Superior temporal gyrus (tissue), 1 donor: ENCODE data around the gene MFSD1.

ENCODE experiments used
- DNase-seq: peaks from one replicate; pipeline ENCODE4 v3.0.0-alpha.2; 2016; ENCODE audit errors: extremely low spot score

Gene MFSD1

DNA sequence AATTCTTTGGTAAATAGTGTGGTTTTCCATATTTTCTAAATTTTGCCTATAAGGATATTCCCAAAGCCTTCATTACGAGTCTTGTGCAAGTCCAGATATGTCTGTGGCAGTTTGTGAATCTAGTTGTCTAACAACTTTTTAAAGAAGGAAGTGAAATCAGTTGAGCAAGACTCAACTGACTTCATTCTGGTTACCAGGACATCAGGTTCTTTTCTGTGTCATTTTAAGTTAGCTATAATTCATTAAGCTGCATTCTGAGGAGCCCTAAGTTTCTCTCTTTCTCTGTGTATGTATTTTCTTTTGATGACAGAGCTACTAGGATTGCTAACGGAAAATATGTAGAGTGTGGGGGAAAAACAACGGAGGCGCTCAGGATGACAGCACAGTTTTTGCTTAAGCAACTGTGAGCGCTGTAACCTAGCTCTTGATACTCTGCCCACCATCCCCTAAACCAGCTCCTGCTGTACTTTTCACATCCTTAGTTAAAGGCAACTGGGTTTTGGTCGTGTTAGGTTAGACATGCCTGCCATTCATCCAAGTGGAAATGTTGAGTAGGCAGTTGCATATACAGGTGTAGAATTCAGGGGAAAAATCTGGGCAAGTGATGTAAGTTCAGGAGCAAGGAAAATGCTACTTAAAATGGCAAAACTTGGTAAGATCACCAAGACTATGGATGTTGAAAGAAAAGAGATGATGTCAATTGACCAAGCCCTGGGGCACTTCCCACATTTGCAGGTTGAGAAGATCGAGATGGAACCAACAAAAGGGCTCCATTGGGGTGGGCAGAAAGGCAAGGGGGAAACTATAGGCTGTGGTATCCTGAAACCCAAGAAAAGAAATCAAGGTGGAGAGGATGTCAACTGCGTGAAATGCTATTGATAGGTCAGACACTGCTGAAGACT, 9.2 kb downstream of the MFSD1 start:
- no peak for DNase-seq

GRCh38 chr3:158819282-158819681, 17.4 kb downstream of the MFSD1 start:
- no peak for DNase-seq

GRCh38 chr3:158820521-158820920, 18.7 kb downstream of the MFSD1 start:
- no peak for DNase-seq

DNA sequence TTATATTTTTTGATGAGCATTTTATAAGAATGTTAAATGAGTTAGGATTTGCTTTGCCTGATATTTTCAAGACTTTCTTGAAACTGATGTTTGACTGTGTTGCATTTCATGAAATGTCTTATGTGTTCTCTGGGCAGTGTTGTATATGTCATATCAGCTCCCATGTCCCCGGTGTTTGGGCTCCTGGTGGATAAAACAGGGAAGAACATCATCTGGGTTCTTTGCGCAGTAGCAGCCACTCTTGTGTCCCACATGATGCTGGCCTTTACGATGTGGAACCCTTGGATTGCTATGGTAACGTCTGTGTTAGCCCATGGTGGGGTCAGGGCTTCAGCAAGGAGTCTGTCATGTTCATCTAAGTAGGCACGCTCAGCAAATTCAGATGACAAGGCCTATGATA, 20.0 kb downstream of the MFSD1 start:
- DNase-seq: no peak

- DNase-seq: no peak
Measured at GRCh38 chr3:158823426-158823825, 21.6 kb downstream of the MFSD1 start.

GRCh38 chr3:158827773-158828172, 25.9 kb downstream of the MFSD1 start:
- DNase-seq: no peak

DNA sequence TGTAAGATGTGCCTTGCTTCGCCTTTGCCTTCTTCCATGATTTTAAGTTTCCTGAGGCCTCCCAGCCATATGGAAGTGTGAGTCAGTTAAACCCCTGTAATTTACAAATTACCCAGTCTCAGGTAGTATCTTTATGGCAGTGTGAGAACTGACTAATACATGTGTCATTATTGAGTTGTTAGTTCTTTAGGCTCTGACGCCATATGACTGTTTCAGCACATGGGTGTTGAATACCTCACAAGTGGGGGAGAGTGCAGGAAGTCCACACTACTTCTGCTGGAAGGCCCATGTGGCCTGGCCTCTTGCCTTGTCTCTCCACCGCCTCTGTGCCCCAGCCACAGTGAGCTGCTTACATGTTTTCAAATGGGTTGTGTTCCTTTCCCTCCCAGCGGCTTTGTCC, 28.5 kb downstream of the MFSD1 start:
- no peak for DNase-seq

DNA sequence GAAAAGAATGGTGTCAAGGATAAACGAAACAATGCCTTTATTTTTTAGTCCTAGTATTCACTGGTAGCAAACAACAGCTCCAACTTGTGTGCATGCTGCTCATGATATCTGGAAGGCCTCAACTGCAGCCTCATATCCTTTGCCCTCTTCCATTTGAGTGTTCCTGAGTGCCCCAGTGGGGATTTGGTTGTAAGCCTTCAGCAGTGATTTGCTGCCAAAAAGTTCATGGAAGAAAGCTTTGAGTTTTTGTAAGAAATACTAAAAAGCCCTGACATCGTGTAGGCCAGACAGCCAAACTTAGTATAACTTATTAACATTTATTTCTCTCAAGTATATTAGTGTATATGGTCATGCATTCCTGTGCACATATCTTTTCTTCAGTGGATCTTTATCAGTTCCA, 30.0 kb downstream of the MFSD1 start:
- no peak for DNase-seq

GRCh38 chr3:158835631-158836030, 33.8 kb downstream of the MFSD1 start:
- DNase-seq: no peak

DNA sequence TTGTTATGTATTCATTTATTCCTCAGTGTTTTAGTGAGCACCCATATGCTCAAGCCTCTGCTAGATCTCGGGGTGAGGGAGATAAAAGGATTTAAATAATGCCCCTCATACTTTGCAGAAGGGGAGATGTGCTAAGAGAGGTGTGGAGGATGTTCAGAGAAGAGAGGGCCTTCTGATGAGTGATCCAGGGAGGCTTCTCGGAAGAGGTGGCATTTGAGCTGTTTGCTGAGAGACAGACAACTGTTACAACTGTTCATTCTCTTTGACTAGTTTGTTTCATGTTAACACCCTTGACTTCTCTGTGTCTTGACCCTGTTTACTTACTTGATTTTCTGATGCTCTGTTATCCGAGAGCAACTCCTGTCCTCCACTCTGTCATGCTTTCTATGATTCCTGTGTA, 34.5 kb downstream of the MFSD1 start:
- DNase-seq: no peak

DNA sequence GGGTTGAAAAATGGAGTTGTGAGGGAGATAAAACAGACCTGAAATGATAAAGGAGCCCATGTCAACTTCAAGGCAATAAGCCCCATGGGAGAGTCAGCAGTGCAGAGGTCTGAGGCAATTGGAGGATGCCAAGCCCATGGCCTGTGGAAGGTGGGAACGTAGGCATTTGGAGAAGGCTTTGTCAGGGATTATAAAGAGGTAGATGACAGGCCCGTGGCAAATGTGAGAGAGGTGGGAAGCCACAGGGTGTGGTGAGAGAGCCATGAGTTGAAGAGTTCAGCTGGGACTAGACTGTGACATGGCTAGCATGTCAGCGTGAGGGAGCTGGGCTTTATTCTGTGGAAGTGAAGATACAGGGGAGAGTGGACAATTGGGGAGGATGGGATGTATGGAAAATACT, 35.4 kb downstream of the MFSD1 start:
- no peak for DNase-seq

GRCh38 chr3:158839966-158840365, 38.1 kb downstream of the MFSD1 start:
- no peak for DNase-seq

DNA sequence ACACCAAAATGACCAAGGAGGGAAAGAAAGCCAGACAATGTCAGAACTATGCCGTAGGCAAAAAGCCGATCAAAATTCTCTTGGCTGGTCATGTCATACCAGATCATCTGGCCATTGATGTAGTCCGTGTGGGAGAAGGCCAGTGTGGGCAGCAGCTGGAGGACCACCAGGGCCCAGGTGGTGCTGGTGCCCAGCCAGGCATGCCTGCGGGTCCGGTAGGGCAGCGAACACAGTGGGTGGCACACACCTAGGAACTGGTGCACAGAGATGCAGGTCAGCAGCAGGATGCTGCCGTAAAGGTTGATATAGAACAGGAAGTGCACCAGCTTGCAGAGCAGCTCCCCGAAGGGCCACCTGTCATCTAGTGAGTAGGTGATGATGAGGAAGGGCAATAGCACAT, 39.5 kb downstream of the MFSD1 start:
- DNase-seq: no peak

- no peak for DNase-seq
Measured at GRCh38 chr3:158842976-158843375, 41.1 kb downstream of the MFSD1 start.

- peak; percentile 60 for DNase-seq
Measured at GRCh38 chr3:158845765-158846350, 44.0 kb downstream of the MFSD1 start.

GRCh38 chr3:158846803-158847451, 45.1 kb downstream of the MFSD1 start:
- no peak for DNase-seq

- DNase-seq: no peak
Measured at GRCh38 chr3:158847452-158847821, 45.6 kb downstream of the MFSD1 start.

GRCh38 chr3:158847885-158848284, 46.0 kb downstream of the MFSD1 start:
- DNase-seq: no peak

DNA sequence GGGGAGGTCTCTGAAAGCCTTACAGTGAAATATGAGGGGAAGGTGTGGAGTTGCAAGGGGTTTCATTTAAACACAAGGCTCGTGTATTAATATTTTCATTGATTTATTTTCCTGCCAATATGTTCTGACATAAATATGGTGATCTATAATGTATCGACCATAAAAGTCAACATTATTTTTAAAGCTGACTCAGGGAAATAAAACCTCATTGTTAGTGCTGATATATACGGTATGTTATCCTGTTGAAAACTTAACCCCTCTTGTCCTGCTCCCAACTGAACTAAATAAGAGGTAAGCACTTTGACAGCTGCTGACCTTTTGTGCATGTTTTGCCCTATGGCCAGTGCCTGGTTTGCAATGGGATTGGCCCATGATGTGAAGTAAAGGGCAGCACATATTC, 47.9 kb downstream of the MFSD1 start:
- no peak for DNase-seq

DNA sequence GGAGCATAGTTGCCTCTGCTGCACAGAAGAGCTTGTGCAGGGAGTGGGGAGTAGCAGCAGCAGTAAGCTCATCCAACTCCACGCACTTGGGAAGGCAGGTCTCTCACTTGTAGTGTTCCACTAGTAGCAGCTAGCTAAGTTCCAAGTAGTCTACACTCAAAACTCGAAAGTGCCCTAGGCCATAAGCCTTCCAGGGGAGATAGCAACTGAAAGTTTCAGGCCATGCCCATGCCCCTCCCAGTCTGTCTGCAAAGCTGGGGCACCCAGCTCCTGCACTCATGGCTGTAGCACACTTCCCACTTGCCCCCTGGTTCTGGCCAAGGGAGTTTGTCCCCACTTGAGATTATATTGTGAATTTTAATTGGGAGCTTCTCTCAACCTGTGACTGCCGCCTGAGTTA, 57.5 kb downstream of the MFSD1 start:
- DNase-seq: no peak

DNA sequence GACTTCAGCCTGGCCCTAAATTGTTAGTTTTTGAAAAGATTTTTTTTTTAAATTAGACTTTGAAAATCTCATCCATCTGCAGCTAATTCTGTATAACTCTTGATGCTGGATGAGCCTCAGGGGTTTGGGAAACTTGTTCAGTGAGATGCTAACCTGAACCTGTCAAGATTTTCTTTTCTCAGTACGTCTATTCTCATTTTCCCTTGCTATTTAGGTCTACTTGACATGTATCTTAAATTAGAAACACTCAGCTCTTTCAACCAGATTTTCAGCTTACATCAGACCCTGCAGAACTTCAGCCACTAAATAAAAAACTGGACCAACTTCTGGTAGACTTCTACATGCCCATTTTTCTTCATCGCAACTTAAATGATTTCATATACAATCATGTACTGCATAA, 61.4 kb downstream of the MFSD1 start:
- DNase-seq: no peak

DNA sequence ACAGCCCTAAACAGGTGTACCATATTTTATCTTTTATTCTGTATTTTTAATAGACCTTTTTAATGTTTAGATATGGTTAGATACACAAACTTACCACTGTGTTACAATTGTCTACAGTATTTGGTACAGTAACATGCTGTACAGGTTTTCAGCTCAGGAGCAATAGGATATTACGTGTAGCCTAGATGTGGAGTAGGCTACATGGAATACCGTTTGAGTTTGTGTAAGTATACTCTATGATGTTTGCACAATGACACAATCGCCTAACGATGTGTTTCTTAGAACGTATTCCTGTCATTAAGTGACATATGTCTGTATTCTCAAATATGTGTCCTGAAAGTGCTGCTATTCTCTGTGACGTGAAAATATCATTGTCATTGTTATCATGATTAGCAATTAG, 62.6 kb downstream of the MFSD1 start:
- no peak for DNase-seq

DNA sequence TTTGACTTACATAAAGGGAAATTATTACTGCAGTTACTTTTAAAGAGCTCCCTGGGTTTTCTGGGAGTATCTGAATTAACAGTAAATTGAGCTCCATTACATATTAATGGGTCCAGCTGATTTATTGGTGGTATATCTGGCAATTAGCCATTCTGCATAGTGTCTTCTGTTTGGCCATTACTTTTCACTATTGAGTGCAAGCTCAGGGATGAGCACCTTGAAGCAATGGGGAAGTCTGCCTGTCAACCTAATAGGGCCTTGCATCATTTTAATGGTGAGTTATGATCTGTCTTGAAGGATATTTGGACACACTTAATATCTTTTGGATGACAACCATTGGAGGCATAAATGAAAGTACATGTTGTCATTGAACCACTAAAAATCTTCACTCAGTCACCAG, 73.8 kb downstream of the MFSD1 start:
- no peak for DNase-seq
